Stimulated activated CD8-positive, alpha-beta memory T cell treated with anti-CD3 and anti-CD28 coated beads, Interleukin-7, amount 100 ng/mL, for 1 hour (primary cell): ENCODE data around the gene CDC42EP3.

Experiments
- DNase-seq, 2 donors: peaks; one replicate each; pipeline ENCODE4 v3.0.0-alpha.2; 2020; ENCODE audit warnings: low read depth in 2 of 2

Gene CDC42EP3

GRCh38 chr2:37683921-37684780, 12.7 kb upstream of the CDC42EP3 start:
- DNase-seq, result no peak

GRCh38 chr2:37683241-37683640, 11.8 kb upstream of the CDC42EP3 start:
- DNase-seq, result no peak

- DNase-seq, result no peak
Measured at GRCh38 chr2:37682473-37682872, 11.0 kb upstream of the CDC42EP3 start.

- DNase-seq, result no peak
Measured at GRCh38 chr2:37681587-37681986, 10.1 kb upstream of the CDC42EP3 start.

GRCh38 chr2:37679072-37679695, 7.7 kb upstream of the CDC42EP3 start:
- DNase-seq, result no peak

GRCh38 chr2:37676274-37676673, 4.8 kb upstream of the CDC42EP3 start:
- no peak for DNase-seq

GRCh38 chr2:37674946-37675345, 3.5 kb upstream of the CDC42EP3 start:
- no peak for DNase-seq

- DNase-seq, result no peak
Measured at GRCh38 chr2:37672870-37673184, 1.4 kb upstream of the CDC42EP3 start.

GRCh38 chr2:37672104-37672869, 845 bp upstream of the CDC42EP3 start:
- DNase-seq, result peak; percentile 38 to 39

- no peak for DNase-seq
Measured at GRCh38 chr2:37671816-37672103, 318 bp upstream of the CDC42EP3 start.

GRCh38 chr2:37670378-37671008, 949 bp downstream of the CDC42EP3 start:
- DNase-seq, result no peak

GRCh38 chr2:37669446-37669845, 2.0 kb downstream of the CDC42EP3 start:
- DNase-seq, result no peak

- DNase-seq, result no peak
Measured at GRCh38 chr2:37667704-37668103, 3.7 kb downstream of the CDC42EP3 start.

GRCh38 chr2:37666772-37667171, 4.7 kb downstream of the CDC42EP3 start:
- no peak for DNase-seq

- no peak for DNase-seq
Measured at GRCh38 chr2:37665604-37666362, 5.7 kb downstream of the CDC42EP3 start.

GRCh38 chr2:37665043-37665442, 6.4 kb downstream of the CDC42EP3 start:
- no peak for DNase-seq

GRCh38 chr2:37664231-37664643, 7.2 kb downstream of the CDC42EP3 start:
- no peak for DNase-seq

- no peak for DNase-seq
Measured at GRCh38 chr2:37663390-37663789, 8.1 kb downstream of the CDC42EP3 start.

- no peak for DNase-seq
Measured at GRCh38 chr2:37659723-37660122, 11.7 kb downstream of the CDC42EP3 start.

- DNase-seq, result no peak
Measured at GRCh38 chr2:37658682-37659081, 12.8 kb downstream of the CDC42EP3 start.

GRCh38 chr2:37657471-37657870, 14.0 kb downstream of the CDC42EP3 start:
- DNase-seq, result no peak
